ENCODE measurements around the gene ESPN. TPM values are rescaled to one million over a fixed set of nuclear protein-coding genes. Genes with fewer than 3 reads are reported as not detected.

Gene ESPN
- total and polyA plus RNA-seq, 2 of the 8 experiments (the other 6 are each of a cell fraction or from before 2014, with no cell fraction given) = 5.2 to 16.3 TPM

GRCh38 chr1:6417961-6418667, 6.5 kb upstream of the ESPN start:
- Histone ChIP-seq H2BK15ac (ENCODE audit: low read length) (peak overlapping the region; percentile 88; the same call in 1 of the 2 replicates), H3K4ac (replicated peaks; ENCODE audit: insufficient read length, low read depth, low read length) (no peak overlapping the region), H3K9me3 (ENCODE audit: insufficient read depth in 2 of 2, low read depth in 1 of 2, low read length in 1 of 2) (no peaks in the 10 kb centered on the region), H4K20me1 (replicated peaks in 1 of 2; ENCODE audit: control insufficient read depth in 1 of 2, insufficient read depth in 2 of 2, low read length in 2 of 2) (peaks cover 0 to 7% of the 10 kb centered on the region in 2 experiments), H2AFZ (ENCODE audit: low read length) (no peak overlapping the region), H3K4me1 (replicated peaks in 1 of 4; ENCODE audit: control insufficient read depth in 3 of 4, insufficient read depth in 4 of 4, low read length in 3 of 4) (peaks cover 6 to 22% (median 10%) of the 10 kb centered on the region in 4 experiments), H3K79me2 (ENCODE audit: control insufficient read depth in 1 of 2, insufficient read depth in 2 of 2, low read length in 2 of 2) (no peaks in the 10 kb centered on the region), H3K9ac (replicated peaks in 1 of 4; ENCODE audit: extremely low read depth in 1 of 4, low read depth in 3 of 4, low read length in 3 of 4) (no peak overlapping the region), H3K23ac (ENCODE audit: insufficient read length) (no peak overlapping the region), H3K79me1 (ENCODE audit: low read depth, low read length) (no peaks in the 10 kb centered on the region), H3K36me3 (ENCODE audit: control insufficient read depth in 2 of 4, insufficient read depth in 4 of 4, low read length in 3 of 4) (peaks cover 0 to 8% (median 0%) of the 10 kb centered on the region in 4 experiments; a peak in 1 of 8 replicates), H2BK12ac (ENCODE audit: low read depth, low read length) (no peak overlapping the region), H3K27ac (ENCODE audit: low read depth, low read length) (no peak overlapping the region), H4K91ac (replicated peaks; ENCODE audit: insufficient read length, low read length) (no peak overlapping the region), H3K4me2 (ENCODE audit: insufficient read depth in 1 of 2, low read depth in 2 of 2, low read length in 2 of 2) (no peak overlapping the region; a peak in 1 of 4 replicates), H3K27me3 (replicated peaks in 1 of 4; ENCODE audit: control insufficient read depth in 3 of 4, extremely low read depth in 1 of 4, insufficient read depth in 3 of 4, low read length in 3 of 4) (peaks cover 57 to 84% (median 81%) of the 10 kb centered on the region in 4 experiments), H2BK120ac (replicated peaks; ENCODE audit: low read depth, low read length) (no peak overlapping the region), H2BK20ac (ENCODE audit: low read length) (0 out of 2 replicates have a peak overlapping the region, but pooled peaks have one; percentile 80), H2AK5ac (ENCODE audit: low read depth, low read length) (no peak overlapping the region), H4K8ac (ENCODE audit: extremely low read depth, insufficient read depth, low read length) (no peak overlapping the region), H3K56ac (replicated peaks; ENCODE audit: insufficient read length, low read depth, low read length) (no peak overlapping the region), H3K23me2 (ENCODE audit: low read depth, low read length) (peaks cover 11% of the 10 kb centered on the region; the same call in 1 of the 2 replicates), H3K18ac (ENCODE audit: extremely low read depth, low read length) (no peak overlapping the region), H3K4me3 (ENCODE audit: extremely low read depth in 1 of 4, insufficient read depth in 2 of 4, low read depth in 3 of 4, low read length in 4 of 4) (peak overlapping the region in 1 of 4 experiments; percentile 60; a peak in 1 of 8 replicates), H3K14ac (ENCODE audit: insufficient read length) (no peak overlapping the region), H2BK5ac (ENCODE audit: low read depth, low read length) (no peak overlapping the region), H4K5ac (ENCODE audit: insufficient read length, low read depth, low read length) (no peak overlapping the region)
- CTCF ChIA-PET (ENCODE audit: partially characterized antibody) = interaction anchor here (0.6 to 58.4 kb wide), 9 partner anchors 8 to 1643 kb away, joined by 3 to 1769 read pairs (median 5); partner anchors contain the start of gene RNF207
- WGBS, 2 experiments (ENCODE audit: extremely low coverage in 1 of 2, insufficient coverage in 1 of 2, insufficient read length in 1 of 2, insufficient replicate concordance in 2 of 2, low coverage in 1 of 2, low lambda C conversion rate in 2 of 2, missing lambda C conversion rate in 1 of 2) = 85% methylated on average over 8 of the region's 8 CpGs; no CpG with 5 or more reads in 1 of the 2 experiments
- FAIRE-seq (no peak), DNase-seq (ENCODE audit: low read depth in 1 of 2, low spot score in 2 of 2) (no peak)
- POLR2A ChIA-PET (ENCODE audit: partially characterized antibody) = interaction anchor here (1.0 to 1.9 kb wide), 2 partner anchors 24 to 30 kb away, joined by 3 to 4 read pairs; partner anchors contain the start of gene ACOT7
- TF ChIP-seq CHD2 (IDR thresholded peaks at IDR 0.05; ENCODE audit: low read length) (no peak), TAF7 (optimal IDR thresholded peaks at IDR 0.05; ENCODE audit: borderline replicate concordance, low read depth, low read length) (no peak), RNF2 (IDR thresholded peaks at IDR 0.05; ENCODE audit: borderline replicate concordance, low read depth, low read length, missing control alignments, poor library complexity, severe bottlenecking) (no peak), PHF8 (conservative IDR thresholded peaks at IDR 0.05; ENCODE audit: low read depth, low read length) (no peak), CEBPB (IDR thresholded peaks at IDR 0.05; ENCODE audit: low read depth, low read length) (no peak), USF2 (IDR thresholded peaks at IDR 0.05; ENCODE audit: low read length) (no peak), KDM1A (IDR thresholded peaks at IDR 0.05; ENCODE audit: borderline replicate concordance, low read length) (no peak), E2F6 (IDR thresholded peaks at IDR 0.05) (no peak), MAX (IDR thresholded peaks at IDR 0.05) (no peak)

Data from H1 (cell line).